Stimulated activated CD4-positive, alpha-beta T cell treated with anti-CD3 and anti-CD28 coated beads, Interleukin-15, amount 100 ng/mL, for 24 hours (primary cell): ENCODE measurements around the gene FOXD4L1.
"Not testable (repeated sequence)": the region's sequence is repeated elsewhere in the genome, so short reads cannot be mapped to it uniquely, and the experiment has no call there.

Experiments used
- DNase-seq: peaks from one replicate; pipeline ENCODE4 v3.0.0-alpha.2; 2020

Gene FOXD4L1

GRCh38 chr2:113527350-113528045 is 29.0 kb downstream of the FOXD4L1 start:
- DNase-seq: not testable (repeated sequence)

GRCh38 chr2:113528126-113528525 is 29.7 kb downstream of the FOXD4L1 start:
- not testable (repeated sequence) for DNase-seq

DNA sequence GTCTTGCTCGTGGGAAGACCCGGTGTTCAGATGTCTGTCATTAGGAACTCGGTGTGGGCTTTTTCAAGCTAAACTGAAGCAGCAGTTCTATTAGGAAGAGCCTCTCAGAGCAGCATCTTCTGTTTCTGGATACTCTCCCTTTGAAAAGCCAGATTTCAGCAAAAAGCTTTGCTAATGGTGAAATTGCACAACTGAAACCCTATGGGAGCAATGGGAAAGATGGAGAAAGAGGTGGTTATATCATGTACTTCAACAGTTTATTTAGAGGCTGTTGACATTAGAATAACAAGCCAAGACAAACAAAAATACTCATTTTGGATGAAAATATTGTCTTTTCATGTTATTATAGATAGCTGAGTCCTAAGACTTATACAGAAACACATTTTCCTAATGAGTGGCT is 30.4 kb downstream of the FOXD4L1 start:
- DNase-seq: not testable (repeated sequence)

DNA sequence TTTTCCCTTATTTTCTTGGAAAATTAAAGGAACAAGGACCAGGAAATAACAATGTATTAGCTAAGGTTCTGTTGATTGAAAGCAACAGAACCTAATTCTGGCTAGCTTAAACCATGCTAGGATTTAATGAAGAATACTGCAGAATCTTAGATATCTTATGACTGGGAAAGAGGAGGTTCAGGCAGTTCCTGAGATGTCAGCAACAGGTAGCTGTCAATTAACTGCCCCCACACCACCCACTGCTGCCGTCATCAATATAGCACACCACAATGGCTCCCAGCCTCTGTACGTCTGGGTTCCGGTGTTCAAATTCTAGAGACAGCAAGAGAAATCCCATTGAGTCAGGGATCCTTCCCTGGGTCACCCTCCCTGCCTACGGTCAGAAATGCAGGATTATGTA is 34.5 kb downstream of the FOXD4L1 start:
- DNase-seq: not testable (repeated sequence)

DNA sequence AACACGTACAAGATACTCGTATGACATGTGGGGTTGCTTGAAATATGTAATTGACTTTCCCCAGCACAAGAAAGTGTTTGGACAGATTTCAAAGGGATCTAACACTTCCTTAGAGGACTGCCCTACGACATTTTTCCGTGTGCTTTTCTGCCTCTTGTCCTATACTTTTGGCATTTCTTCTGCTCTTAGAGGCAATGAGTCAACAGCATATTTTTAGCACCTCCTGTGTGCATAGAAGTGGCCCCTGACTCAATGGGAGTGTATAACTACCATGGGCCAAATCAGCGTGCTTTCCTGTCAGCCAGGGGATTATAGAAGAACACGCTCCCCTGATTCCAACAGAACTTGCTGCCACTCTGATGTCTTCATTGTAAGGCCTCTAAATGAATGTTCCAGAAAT is 38.1 kb downstream of the FOXD4L1 start:
- not testable (repeated sequence) for DNase-seq

DNA sequence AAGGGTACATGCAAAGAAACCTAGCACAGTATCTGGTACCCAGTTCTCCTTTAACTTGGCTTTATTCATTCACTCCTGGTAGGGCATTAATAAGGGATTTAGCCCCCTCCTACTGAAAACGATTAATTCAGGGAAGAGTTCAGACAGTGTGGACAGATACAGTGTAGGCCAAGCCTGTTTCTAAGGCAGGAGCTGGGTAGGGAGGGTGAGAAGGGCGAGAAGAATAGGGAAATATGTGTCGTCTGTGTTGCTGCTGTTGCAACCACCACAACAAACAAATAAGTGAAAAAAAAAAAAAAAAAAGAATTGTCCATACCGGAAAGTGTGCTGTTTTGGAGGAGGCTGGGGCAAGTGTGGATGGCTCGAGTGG is 42.4 kb downstream of the FOXD4L1 start:
- not testable (repeated sequence) for DNase-seq

DNA sequence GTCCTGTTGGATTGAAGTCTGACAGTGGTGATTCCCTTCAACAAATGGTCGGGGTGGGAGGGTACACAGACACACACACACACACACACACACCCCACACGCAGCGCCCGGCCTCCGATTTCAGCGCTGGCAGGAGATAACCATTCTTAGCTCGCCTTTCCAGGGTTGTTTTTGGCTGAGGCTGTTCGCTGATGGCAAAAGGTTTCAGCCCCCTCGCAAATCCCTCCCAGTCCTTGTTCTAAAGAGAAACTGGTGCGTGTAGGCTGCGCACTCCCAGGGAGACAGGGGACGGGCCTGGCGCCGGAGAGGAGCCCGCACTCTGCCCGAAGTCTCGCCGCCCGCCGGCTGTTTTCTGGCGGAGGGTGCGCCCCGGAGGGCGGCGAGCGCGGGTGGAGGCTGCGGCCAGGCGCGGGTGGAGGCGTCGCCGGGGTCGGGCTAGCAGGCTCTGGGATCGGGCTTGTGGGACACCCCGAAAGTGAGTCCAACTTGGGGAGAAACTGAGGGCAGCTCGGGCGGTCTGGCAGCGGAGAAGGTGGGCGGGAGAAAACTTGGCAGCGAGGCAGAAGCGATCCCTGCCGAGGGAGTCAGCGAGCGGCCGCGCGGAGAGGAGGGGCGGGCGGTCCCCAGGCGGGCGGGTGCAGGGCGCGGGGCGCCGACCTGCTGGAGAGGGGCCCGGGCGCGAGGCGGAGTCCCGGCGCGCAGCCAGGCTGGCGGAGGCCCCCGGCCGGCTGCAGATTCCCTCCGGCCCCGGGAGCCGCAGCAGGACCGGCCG is 42.9 kb downstream of the FOXD4L1 start:
- peak; percentile 41 for DNase-seq

DNA sequence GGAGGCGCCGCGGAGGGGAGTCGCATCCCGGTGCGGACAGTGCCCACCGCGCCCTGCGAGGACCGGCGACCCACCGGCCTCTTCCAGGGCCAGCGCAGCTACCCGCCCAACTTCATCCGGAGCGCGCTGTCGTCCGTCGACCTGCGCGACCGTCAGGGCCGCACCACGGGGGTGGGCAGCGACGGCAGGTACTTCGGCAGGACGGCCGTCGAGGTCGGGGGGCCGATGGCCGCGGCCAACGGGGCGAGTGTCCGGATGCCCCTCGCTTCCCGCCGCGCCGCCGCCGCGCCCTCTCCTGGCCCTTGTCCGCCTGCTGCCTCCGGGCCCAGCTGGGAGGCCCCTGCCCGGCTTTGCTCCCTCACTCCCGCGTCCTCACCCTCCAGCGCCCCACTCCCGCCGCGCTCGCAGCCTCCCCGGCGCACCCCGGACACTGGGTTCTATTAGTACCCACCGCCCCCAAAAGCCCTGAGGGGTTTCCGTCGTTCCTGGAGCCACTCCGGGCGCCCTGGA is 43.6 kb downstream of the FOXD4L1 start:
- not testable (repeated sequence) for DNase-seq

DNA sequence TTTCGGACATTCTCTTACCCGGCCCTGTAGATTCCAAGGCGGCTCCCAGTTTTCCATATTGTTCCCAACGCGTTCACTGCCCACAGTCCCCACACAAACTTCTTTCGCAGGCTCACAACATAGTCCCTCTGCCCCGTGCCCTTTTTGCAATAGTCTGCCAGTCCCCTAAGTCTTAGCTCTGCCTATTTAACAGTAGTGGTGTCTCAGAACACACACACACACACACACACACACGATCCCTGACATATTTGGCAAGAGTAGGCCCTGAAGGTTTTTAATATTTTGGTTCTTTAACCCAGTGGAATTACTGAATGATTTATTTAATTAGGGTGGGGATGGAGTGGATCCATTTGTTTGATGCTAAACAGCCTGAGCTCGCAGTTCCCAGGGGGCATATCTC is 44.1 kb downstream of the FOXD4L1 start:
- not testable (repeated sequence) for DNase-seq
